Right kidney (tissue), 1 donor: ENCODE measurements around the gene HOXC5.

ENCODE experiments used
- DNase-seq: peaks from one replicate; pipeline ENCODE4 v3.0.0-alpha.2; 2016

HOXC5 gene

DNA sequence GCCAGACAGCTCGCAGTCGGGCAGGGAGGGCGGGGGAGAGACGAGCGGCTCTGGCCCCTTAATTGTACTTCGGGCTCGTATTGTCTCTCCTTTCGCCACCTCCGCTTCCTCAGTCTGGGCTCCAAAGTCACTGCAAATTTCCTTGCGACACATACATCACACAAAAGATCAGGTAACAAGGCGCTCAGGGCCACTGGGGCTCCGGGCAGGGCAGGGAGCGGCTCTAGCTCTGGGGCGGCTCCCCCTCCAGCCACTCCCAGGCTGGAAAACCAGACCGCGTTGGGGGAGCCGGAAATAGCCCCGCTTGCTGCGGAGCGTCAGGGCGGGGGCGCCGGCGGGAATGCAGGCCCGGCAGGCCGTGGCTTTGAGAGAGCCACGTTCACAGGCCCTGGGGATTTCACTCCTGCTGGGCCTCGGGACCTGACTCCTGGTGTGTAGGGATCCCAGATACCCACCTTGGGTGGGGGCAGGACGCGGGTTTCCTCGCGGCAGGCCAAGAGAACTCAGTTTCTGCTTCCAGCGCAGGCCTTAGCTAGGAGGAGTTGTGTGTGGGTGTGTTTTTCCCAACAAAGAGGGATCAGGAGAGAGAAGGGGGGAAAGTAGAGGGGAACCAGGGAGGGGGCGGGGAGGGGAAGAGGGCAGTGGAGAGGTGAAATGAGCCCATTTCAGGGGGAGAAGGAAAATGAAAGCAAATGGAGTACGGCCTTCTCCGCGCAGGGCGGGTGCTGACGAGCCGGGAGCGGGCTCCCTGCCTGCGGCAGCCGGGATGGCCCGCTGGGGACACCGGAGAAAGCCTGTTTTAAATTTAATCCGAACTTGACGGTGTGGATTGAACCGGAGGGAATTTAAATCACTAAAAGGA is 37.2 kb upstream of the HOXC5 start:
- DNase-seq = peak; percentile 86

DNA sequence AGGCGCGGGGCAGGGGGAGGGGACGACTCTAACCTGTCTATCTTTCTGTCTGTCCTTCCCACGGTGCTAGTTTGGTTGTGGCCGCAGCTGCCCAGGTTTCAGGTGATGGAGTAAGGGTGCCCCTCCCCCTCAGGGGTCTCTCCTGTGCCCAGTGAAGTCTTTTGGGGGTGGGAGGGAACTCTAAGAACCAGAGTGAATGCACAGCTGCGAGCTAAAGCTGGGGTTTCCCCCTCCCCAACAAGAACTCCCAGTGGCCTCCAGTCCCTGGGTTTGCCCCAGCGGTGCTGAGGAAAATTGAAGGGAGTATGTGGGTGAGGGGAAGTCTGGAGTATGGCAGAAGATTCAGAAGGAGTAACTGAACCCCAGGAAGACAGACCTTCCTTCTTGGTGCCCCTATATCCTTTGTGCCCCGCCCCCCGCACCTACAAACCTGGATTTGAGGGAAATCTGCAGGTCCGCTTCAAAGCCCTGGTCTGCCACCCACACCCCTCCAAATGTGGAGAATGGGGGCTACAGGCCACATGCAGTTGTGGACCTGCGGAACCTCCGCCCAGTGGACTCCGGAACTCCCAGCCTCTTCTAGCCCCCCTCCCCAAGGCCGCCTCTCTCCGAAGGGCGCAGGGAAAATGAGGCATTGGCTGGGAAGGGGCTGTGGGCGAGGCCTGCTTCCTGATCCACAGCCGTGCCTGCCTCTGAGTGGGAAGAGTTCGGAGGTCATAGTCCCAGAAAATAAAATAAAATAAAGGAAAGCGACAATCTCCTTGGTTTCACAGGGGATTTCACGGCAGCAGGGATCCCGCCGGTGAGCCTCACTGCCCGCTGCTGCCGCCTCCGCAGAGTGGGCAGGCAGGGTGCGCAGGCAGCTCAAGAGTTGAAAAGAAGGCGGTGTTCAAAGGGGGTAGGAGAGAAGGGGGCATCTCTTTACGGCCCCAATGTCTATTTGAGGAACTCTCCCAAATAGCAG is 36.3 kb upstream of the HOXC5 start:
- no peak for DNase-seq

DNA sequence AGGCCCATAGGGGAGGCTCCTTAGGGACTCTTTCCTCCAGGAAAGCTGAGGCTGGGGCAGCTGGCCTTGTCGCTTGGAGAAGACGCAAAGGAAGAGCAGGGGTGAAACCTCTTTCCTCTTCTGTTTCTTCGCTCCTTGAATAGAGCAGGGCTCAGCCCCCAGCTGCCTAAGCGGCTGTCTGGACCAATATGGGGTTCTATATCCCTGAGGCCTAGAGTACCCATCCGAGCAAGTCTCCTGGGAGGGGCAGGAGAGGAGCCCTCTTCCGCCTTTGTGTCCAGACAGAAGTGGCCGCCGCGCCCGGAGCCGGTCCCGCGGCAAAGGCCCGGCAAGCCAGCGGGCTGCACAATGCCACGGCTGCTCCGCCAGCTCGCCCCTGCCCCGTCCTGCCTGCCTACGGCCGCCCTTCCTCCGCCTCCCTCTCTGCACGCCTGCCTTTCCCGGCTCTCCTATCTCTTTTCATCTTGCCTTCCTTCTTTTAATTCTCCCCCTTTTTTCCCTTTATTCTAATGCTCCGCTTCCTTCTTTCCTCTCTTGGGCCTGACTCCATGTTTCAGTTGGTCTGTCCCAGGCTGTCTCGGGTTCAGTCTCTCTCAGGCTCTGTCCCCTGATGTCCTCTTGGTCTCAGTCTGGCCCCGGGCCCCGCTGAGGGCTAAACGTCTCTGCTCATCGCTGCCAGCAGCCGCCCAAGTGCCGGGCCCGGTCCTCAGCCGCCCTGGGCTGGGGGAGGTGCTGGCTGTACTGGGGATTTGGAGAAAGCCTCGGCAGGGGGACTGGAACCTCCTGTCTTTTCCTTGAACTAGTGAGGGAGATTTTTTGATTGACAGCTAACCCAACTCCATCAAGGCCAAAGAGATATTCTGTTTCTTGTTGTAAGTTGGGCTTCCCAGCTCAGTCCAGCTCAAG is 35.4 kb upstream of the HOXC5 start:
- no peak for DNase-seq

DNA sequence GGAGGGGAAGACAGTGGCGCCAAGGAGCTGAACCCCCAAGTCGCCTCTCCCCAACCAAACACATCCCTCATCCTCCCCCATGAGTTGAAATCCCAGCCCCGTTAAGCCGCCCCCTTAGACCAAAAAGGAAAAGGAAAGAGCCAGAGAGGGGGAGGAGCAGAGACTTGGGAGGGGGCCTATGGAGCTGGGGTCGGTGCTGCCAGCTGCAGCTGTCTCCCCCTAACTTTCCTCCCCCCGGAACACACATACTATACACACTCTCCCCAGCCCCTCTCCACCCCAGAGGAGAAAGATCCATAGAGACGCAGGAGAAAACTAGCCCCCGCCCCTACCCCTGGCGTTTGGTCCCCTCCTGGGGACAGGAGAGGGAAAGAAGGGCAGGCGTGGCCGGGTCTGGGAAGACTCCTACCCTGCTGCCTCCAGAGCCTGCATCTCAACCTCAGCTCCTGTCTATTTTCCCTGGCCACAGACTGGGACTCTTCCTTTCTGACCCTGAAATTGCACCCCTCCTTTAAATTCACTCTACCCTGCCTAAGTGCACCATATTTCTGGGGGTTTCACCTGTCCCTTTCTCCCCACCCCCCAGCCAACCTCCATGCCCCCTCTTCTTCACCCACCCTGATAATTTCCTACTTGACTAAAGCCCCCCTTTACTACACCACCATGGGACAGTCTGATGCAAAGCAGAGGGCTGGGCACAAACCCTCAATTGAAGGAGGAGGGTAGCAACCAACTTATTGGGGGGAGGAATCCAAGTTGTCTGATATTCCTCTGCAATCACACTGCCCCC is 34.5 kb upstream of the HOXC5 start:
- no peak for DNase-seq

DNA sequence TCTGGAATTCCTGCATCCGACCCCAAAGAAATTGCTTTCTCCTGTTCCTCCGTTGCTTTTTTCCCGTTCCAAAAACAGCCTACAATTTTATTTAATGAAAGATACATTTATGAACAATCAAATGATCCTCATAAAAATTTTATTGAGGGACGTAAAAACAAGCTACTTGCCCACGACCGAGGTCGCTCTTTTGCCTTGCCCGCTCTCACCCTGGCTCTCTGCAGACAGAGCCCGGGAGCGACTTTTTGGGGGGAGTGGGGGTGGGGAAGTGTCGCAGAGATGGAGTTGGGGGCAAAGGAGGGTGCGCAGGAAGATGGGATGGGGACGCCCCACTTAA is 34.0 kb upstream of the HOXC5 start:
- DNase-seq = no peak

DNA sequence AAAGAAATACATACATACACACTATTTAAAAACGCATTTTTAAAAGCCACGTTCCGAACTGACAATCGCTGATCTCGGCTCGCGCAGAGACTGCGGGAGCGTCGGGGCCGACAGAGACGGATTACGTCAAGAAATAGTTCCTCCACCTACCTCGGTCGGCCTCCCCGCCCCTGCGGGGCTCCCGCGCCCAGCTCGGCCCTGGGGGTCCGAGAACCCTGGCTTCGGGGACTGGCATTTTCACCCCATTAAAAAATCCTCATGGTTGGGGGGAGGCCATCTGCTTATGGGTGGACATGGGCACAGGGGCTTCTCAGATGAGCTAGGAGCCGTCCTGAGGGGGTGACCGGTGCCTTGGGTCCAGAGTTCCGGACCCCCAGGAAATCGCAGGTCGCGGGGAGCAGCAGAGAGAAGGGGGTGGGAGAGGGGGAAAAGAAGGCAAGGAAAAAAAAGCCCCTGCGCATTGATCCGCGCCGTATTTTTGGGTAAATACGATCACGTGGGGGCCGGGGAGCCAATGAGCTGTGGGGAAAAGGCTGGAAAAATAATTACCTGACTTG is 33.2 kb upstream of the HOXC5 start:
- no peak for DNase-seq

DNA sequence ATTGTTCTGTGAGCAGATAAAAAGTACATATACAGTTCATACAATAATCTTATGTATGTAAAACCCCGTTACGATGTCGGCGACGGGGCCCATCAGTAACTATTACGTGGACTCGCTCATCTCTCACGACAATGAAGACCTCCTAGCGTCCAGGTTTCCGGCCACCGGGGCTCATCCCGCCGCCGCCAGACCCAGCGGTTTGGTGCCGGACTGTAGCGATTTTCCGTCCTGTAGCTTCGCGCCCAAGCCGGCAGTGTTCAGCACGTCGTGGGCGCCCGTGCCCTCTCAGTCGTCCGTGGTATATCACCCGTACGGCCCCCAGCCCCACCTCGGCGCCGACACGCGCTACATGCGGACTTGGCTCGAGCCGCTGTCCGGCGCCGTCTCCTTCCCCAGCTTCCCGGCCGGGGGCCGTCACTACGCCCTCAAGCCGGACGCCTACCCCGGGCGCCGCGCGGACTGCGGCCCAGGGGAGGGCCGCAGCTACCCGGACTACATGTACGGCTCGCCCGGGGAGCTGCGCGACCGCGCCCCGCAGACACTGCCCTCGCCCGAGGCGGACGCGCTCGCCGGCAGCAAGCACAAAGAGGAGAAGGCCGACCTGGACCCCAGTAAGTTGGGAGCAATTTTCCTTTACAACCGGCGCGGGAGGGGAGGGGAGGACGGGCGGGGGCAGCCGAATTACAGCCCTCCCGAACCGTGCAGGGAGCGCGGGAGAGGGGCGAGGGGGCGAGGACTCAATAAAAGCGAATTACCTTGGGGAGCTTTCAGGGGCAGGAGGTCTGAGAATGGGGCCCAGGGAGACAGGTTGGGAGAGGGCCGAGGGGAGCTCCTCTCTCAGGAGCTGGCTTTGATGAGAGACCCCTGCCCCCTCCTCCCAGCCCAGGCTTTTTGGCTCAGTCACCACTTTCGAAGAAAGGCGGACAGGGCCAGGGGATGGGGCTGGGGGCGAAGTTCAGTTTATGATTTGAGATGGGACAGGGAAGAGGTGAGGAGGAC is 32.4 kb upstream of the HOXC5 start, which contains the start of gene HOXC9:
Gene HOXC9 (plus strand): TSS at position 46 of the 999 bp plus-strand sequence. CDS start 28 bp downstream, at position 74.
- peak; percentile 83 for DNase-seq

DNA sequence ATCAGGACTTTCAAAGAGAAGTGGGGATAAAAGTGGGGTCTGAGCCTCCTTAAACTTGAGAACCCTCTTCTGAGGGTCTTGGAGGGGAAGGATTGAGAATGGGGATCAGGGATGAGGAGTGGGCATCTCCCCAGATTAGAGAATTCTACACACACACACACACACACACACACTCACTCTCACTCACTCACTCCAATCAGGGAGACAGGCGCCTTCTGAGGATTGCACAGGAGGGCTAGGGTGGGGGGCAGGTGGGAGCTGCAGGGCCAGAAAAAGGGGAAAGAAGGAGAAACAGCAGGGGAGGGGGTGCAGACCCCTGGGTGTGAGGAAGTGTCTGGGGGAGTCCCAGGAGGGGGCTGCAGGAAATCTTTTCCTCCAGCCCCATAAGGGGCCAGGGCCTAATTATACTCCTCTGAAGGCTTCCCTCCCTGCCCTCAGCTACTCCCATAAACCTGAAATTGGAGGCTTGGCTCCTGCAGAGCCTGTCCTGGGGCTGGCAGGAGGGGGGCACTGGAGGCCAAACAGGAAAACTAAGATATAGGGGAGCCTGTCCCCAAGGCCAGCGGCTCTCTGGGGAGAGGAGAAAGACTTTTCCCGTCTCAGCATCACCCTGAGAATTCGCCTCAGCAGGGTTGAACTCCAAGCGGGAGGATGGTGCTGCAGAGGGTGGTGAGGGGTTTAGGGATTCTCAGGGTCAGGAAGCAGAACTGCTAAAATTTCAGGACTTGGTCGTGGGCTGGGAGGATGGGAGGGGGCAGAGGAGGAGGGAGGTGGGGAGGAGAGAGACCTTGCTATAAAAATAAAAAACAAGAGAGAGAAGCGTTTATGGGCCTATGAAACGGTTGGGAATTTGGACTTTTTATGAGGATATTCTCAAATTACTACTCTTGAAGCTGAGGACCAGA is 31.3 kb upstream of the HOXC5 start:
- DNase-seq = peak; percentile 74

DNA sequence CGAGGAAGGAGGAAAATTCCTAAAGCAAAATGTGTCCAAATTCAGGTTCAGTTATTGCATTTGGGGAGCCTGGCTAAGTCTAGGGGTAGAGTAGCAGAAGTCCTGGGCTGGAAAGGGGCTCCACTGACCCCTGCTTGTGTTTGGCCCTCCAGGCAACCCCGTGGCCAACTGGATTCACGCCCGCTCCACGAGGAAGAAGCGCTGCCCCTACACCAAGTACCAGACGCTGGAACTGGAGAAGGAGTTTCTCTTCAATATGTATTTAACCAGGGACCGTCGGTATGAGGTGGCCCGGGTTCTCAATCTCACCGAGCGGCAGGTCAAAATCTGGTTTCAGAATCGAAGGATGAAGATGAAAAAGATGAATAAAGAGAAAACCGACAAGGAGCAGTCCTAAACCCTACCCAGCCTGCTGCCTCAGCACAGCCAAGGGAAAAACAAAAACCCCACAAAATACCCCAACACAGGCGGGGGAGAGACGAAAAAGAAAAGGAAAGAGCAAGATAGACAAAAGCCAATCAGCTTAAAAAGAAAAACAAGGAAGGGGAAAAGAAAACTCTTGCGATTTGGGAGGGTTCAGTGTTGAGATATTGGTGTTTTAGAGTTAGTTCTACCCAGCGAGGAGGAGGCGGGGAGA is 30.5 kb upstream of the HOXC5 start:
- peak; percentile 67 for DNase-seq

DNA sequence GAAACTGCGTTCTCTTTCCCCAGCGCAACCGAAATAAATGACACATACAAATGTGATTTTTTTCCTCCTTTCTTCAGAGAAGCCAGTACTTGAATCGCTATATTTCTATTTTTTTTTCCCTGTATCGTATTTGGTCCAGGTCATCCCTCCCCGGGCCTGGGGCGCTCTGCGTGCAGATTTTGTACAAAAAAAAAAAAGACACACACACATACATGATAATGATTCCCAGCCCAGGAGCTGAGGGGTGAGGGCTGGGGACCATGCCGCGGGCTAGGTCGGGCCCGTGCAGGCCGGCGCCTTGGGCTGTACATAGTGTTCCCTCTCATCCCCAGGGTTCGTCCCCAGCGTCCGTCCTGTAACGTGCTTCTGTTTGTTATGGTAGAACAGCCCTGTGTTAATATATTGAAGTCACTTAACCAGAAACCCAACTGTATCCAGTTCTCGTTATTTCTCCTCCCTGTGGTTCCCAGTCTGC is 29.9 kb upstream of the HOXC5 start:
- DNase-seq = peak; percentile 67

DNA sequence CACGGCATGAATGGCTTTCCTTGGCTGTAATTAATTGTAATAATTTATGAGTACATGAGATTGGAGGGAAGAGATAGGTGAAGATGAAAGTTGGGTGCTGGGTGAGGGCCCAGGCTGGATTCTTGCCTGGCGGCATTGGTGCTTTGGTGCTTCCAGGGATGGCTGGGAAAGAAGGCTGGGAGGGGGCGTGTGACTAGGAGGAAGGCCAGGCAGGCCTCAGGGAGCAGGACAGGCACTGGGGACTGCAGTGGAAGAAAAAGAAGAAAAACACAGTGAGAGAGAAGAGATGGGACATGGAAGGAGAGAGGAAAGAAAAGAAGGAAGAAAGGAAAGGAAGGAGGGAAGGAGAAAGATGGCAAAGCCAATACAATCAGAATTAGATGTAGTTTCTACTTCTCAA is 29.2 kb upstream of the HOXC5 start:
- peak; percentile 74 for DNase-seq

DNA sequence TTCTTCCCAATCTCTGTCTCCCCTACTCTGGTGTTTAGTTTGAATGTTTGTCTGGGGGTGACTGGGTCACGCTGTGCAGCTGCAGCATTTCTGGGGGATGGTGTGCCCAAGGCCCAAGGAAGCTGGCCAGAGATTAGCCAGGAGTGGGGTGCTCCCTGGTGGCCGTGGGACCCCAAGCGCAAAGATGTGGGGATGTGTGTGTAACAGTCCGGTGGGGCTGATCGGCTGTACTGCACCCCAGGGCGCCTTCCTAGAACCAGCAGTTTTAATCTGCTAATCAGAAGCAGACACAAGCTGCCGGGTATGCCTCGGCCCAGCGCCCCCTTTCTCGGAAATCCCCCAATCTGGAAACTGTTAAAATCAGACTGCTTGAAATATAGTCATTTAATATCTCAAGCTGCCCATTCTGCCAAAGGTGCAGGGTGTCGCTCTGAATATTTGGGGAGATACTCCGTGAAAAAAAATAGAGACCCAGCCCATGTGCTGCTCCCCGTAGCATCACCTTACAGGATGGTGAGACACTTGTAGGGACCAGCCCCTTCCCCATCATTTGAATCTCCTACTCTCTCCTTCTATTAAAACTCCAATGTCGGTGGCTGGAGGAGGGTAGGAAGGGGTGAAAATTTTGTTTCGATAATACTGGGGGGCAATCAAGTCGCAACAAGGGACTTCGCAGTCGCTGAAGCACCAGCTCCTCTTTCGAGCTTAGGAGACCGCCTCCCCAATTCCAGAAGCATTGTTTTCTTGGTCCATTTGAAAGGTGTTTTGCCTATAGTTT is 28.6 kb upstream of the HOXC5 start:
- DNase-seq = no peak

DNA sequence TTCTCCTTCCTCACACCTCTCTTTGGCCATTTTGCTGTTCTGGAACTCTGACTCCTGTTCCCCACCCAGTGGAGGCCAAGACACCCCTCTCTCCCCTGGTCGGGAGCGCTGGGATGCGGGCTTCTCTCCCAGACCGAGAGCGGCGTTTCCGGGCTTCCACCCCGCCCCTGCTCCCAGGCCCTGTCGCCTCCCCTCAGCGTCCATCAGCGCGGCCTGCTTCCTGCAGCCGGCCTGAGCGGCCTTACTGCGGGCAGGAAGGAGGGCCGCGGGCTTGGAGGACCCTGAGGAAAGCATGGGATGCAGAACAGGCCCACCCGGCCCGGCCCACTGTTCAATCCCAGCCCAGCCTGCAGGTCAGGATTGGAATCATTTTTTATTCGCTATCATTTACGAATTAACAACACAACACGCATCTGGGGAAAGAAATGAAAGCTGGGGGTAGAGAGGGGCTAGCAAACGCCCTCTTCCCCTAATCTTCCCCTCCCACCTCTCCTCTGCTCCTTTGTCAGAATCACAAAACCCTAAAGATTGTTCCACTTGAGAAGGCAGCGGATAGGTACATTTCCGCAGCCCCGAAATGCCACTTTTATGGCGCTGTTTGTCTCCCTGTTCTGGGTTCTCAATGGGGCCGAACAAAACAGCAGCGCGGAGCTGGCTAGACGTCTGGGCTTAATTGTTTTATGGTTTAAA is 27.9 kb upstream of the HOXC5 start:
- peak; percentile 82 for DNase-seq

DNA sequence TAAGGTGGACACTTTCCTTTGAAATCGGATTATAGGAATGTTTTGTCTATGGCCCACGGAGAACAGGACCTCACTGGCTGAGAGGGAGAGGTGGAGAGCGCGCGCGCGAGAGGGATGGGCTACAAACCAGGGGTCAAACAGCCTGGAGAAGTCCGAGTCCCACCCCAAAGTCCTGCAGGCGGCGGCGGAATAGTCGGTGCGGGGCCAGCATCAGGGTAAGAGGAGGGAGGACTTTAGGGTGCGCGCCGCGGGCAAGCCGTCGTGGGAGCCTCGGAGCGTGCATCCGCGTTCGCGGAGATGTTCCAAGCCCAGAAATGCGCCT is 27.4 kb upstream of the HOXC5 start:
- peak; percentile 86 for DNase-seq

DNA sequence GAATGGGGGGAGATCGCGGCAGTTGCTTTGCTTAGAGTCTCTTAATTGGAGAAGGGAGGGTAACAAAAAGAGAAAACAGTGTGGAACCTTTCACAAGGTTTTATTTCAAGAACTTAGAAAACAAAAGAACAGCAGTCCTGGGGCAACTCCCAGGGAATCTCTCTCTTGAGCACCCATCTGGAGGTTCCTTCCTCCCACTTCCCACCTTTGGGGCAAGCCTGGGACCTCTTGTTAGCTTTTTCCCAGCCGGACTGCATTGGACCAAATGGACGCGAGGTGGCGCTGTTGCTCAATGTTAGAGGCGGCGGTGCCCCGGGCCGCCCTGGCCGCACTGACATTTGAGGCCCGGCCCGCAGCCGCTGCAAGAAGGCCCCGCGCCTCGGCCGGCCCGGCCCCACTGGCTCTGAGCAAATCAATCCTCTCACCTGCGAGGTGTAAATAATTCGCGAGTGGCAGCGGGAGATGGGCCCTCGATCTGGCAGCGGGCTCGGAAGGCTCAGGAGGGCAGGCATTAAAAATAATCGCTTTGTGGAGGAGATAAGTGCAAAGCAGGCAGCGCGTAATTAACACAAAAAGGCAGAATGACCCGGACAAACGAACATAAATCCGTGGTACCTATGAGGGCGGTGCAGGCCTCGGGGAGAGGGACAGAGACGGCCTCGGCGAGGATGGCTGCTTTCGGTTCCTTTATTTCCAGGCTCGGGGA is 26.8 kb upstream of the HOXC5 start:
- DNase-seq = peak; percentile 93
